ENCODE results near the gene GDPD5. TPM values are rescaled to one million over a fixed set of nuclear protein-coding genes. Genes with fewer than 3 reads are reported as not detected.

GDPD5 gene
- total and polyA plus RNA-seq, 2 donors (not counting 1 experiment from before 2014, with no cell fraction given), result 2.5 to 3.1 TPM

DNA sequence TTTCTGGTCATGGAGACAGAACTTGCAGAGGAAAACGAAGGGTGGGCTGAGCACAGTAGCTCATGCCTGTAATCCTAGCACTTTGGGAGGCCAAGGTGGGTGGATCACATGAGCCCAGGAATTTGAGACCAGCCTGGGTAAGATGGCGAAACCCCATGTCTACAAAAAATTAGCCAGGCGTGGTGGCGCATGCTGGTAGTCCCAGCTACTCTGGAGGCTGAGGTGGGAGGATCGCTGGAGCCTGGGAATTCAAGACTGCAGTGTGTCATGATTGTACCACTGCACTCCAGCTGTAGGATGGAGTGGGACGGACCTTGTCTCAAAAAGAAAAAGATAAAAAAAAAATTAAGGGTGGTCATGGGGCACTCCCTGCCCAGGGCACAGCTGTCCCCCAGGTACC lies 42.2 kb upstream of the GDPD5 start:
- DNase-seq (ENCODE audit: low read depth in 2 of 2), result no peak
- H3K27ac ChIP-seq (ENCODE audit: insufficient read depth, low read length), result peak overlapping the region; percentile 14
- H3K27me3 ChIP-seq (ENCODE audit: control insufficient read depth, insufficient read depth, low read length), result no peaks in the 10 kb centered on the region
- H3K4me3 ChIP-seq (replicated peaks in 1 of 4; ENCODE audit: control extremely low read depth in 1 of 4, insufficient read depth in 1 of 4, low read depth in 3 of 4, low read length in 4 of 4), result peak overlapping the region in 1 of 4 experiments; percentile 27
- no peaks in the 10 kb centered on the region for H3K9me3 ChIP-seq (ENCODE audit: control insufficient read depth, insufficient read depth, low read depth, low read length)
- peaks cover 24% of the 10 kb centered on the region for H3K4me1 ChIP-seq (ENCODE audit: control insufficient read depth, extremely low read depth, insufficient read depth, low read length)
- H3K79me2 ChIP-seq (ENCODE audit: control insufficient read depth, insufficient read depth, low read length), result peaks cover 80% of the 10 kb centered on the region
- H3K9ac ChIP-seq (ENCODE audit: insufficient read depth, low read length), result no peak overlapping the region
- peaks cover 9% of the 10 kb centered on the region for H4K20me1 ChIP-seq (ENCODE audit: control insufficient read depth, extremely low read depth, insufficient read depth, low read length)
- no peak for TF ChIP-seq EZH2 (IDR thresholded peaks at IDR 0.05; ENCODE audit: low read length, missing control alignments)
- TF ChIP-seq, protein P1, sequence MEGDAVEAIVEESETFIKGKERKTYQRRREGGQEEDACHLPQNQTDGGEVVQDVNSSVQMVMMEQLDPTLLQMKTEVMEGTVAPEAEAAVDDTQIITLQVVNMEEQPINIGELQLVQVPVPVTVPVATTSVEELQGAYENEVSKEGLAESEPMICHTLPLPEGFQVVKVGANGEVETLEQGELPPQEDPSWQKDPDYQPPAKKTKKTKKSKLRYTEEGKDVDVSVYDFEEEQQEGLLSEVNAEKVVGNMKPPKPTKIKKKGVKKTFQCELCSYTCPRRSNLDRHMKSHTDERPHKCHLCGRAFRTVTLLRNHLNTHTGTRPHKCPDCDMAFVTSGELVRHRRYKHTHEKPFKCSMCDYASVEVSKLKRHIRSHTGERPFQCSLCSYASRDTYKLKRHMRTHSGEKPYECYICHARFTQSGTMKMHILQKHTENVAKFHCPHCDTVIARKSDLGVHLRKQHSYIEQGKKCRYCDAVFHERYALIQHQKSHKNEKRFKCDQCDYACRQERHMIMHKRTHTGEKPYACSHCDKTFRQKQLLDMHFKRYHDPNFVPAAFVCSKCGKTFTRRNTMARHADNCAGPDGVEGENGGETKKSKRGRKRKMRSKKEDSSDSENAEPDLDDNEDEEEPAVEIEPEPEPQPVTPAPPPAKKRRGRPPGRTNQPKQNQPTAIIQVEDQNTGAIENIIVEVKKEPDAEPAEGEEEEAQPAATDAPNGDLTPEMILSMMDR (conservative IDR thresholded peaks at IDR 0.05 in 1 of 2, IDR thresholded peaks at IDR 0.05 in 1 of 2; ENCODE audit: low read depth in 1 of 2, low read length in 2 of 2), result no peak
- H2AFZ ChIP-seq (ENCODE audit: low read length), result no peak overlapping the region
- peak overlapping the region; percentile 77 for H3K4me2 ChIP-seq (ENCODE audit: extremely low read depth, insufficient read depth, low read length)
- peaks cover 69% of the 10 kb centered on the region for H3K36me3 ChIP-seq (ENCODE audit: control insufficient read depth, insufficient read depth, low read length)

DNA sequence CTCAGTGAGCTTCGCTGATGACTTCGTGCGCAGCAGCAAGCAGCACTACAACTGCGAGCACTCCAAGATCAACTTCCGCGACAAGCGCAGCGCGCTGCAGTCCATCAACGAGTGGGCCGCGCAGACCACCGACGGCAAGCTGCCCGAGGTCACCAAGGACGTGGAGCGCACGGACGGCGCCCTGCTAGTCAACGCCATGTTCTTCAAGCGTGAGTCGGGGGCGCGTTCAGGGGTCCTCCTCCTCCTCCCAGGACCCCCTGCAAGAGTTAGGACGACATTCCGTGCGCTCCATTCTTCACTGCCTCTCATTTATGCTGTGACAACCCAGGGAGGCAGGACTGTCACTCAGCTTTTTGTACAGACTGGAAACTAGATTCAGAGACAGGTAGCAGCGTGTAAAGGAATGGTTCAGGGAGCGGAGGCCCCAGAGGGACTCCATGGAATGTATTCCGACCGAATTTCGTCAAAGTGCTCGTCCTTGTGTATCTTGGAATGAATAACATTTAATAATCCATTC lies 41.1 kb upstream of the GDPD5 start:
- Histone ChIP-seq H3K27ac (ENCODE audit: insufficient read depth, low read length) (no peak overlapping the region), H3K4me1 (ENCODE audit: control insufficient read depth, extremely low read depth, insufficient read depth, low read length) (peaks cover 24% of the 10 kb centered on the region), H3K4me2 (ENCODE audit: extremely low read depth, insufficient read depth, low read length) (peak overlapping the region; percentile 94), H3K79me2 (ENCODE audit: control insufficient read depth, insufficient read depth, low read length) (peaks cover 90% of the 10 kb centered on the region), H3K27me3 (ENCODE audit: control insufficient read depth, insufficient read depth, low read length) (no peaks in the 10 kb centered on the region), H2AFZ (ENCODE audit: low read length) (no peak overlapping the region), H3K9ac (ENCODE audit: insufficient read depth, low read length) (no peak overlapping the region), H3K36me3 (ENCODE audit: control insufficient read depth, insufficient read depth, low read length) (peaks cover 57% of the 10 kb centered on the region), H3K4me3 (replicated peaks in 1 of 4; ENCODE audit: control extremely low read depth in 1 of 4, insufficient read depth in 1 of 4, low read depth in 3 of 4, low read length in 4 of 4) (peak overlapping the region in 1 of 4 experiments; percentile 20), H4K20me1 (ENCODE audit: control insufficient read depth, extremely low read depth, insufficient read depth, low read length) (peaks cover 9% of the 10 kb centered on the region), H3K9me3 (ENCODE audit: control insufficient read depth, insufficient read depth, low read depth, low read length) (no peaks in the 10 kb centered on the region)
- no peak for DNase-seq (ENCODE audit: low read depth in 2 of 2)
- TF ChIP-seq EZH2 (IDR thresholded peaks at IDR 0.05; ENCODE audit: low read length, missing control alignments), result no peak
- TF ChIP-seq, protein P1 (conservative IDR thresholded peaks at IDR 0.05 in 1 of 2, IDR thresholded peaks at IDR 0.05 in 1 of 2; ENCODE audit: low read depth in 1 of 2, low read length in 2 of 2), result no peak

DNA sequence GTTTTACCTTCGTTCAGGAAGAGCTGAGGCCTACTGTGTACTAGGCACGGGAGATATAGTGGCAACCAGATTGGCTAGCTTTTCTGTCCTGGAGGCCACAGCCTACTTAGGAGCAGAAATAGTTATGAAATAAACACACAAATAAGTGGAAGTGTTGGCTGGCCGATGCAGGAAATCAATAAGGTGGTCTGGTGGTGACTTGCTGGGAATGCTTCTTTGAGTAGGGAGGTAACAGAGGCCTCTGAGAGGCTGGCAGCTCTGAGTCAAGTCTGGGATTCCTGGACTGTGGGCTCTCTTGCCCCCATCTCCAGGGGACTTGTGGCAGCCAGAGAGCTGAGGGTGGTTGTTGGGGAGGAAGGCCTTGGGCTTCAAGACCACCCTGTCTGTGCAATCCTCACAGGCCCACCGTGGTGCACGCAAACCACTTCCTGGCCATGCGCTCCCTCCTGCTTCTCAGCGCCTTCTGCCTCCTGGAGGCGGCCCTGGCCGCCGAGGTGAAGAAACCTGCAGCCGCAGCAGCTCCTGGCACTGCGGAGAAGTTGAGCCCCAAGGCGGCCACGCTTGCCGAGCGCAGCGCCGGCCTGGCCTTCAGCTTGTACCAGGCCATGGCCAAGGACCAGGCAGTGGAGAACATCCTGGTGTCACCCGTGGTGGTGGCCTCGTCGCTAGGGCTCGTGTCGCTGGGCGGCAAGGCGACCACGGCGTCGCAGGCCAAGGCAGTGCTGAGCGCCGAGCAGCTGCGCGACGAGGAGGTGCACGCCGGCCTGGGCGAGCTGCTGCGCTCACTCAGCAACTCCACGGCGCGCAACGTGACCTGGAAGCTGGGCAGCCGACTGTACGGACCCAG lies 40.4 kb upstream of the GDPD5 start:
- Histone ChIP-seq H3K79me2 (ENCODE audit: control insufficient read depth, insufficient read depth, low read length) (peaks cover 90% of the 10 kb centered on the region), H3K27ac (ENCODE audit: insufficient read depth, low read length) (peak overlapping the region; percentile 91), H3K27me3 (ENCODE audit: control insufficient read depth, insufficient read depth, low read length) (no peaks in the 10 kb centered on the region), H3K4me3 (replicated peaks in 1 of 4; ENCODE audit: control extremely low read depth in 1 of 4, insufficient read depth in 1 of 4, low read depth in 3 of 4, low read length in 4 of 4) (peak overlapping the region; percentile 89 to 99 (median 99)), H3K9me3 (ENCODE audit: control insufficient read depth, insufficient read depth, low read depth, low read length) (no peaks in the 10 kb centered on the region), H3K4me1 (ENCODE audit: control insufficient read depth, extremely low read depth, insufficient read depth, low read length) (peaks cover 25% of the 10 kb centered on the region), H4K20me1 (ENCODE audit: control insufficient read depth, extremely low read depth, insufficient read depth, low read length) (peaks cover 9% of the 10 kb centered on the region), H3K9ac (ENCODE audit: insufficient read depth, low read length) (peak overlapping the region; percentile 10), H3K36me3 (ENCODE audit: control insufficient read depth, insufficient read depth, low read length) (peaks cover 50% of the 10 kb centered on the region), H2AFZ (ENCODE audit: low read length) (no peak overlapping the region), H3K4me2 (ENCODE audit: extremely low read depth, insufficient read depth, low read length) (peak overlapping the region; percentile 94)
- TF ChIP-seq, protein P1 (conservative IDR thresholded peaks at IDR 0.05 in 1 of 2, IDR thresholded peaks at IDR 0.05 in 1 of 2; ENCODE audit: low read depth in 1 of 2, low read length in 2 of 2), result no peak
- TF ChIP-seq EZH2 (IDR thresholded peaks at IDR 0.05; ENCODE audit: low read length, missing control alignments), result no peak
- DNase-seq (ENCODE audit: low read depth in 2 of 2), result no peak

Measured in fibroblast of lung (primary cell).